ENCODE measurements around the gene MROH7.

- TF ChIP-seq CTCF (IDR thresholded peaks at IDR 0.05 in 4 of 5, conservative IDR thresholded peaks at IDR 0.05 in 1 of 5) (no peak), POLR2A (IDR thresholded peaks at IDR 0.05) (no peak)
Measured at GRCh38 chr1:54594463-54594862, 47.1 kb upstream of the MROH7 start.

Data from gastrocnemius medialis (tissue), 4 donors.